ENCODE data around the gene C4BPA.

DNA sequence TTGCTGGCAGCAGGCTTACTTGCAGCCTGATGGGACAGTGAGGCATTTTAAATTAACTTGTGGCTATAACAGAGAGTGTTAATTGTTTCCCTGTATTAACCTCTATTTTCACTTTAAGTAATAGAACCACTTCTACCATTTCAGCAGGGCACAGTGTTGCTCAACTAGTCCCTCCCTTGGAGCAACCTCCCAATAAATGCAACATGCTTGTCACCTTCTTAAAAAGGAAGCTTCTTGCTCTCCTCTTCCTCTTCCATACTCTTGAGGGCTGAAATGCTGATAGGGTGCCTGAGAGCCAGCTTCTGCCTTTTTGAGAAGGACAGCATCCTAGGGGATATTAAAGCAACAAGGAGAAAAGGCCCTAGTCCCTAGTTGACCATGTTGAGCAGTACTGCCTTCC lies 52.1 kb downstream of the C4BPA start:
- TF ChIP-seq ZFP30 (CRISPR knock-in tag; IDR thresholded peaks at IDR 0.05) = no peak
- no peak for TF ChIP-seq TCF4 (CRISPR knock-in tag; IDR thresholded peaks at IDR 0.05; ENCODE audit: borderline replicate concordance)
- TF ChIP-seq CSDC2 (CRISPR knock-in tag; IDR thresholded peaks at IDR 0.05) = no peak
- TF ChIP-seq TOX (CRISPR knock-in tag; IDR thresholded peaks at IDR 0.05; ENCODE audit: borderline replicate concordance) = no peak
- TF ChIP-seq RARB (CRISPR knock-in tag; IDR thresholded peaks at IDR 0.05) = no peak
- no peak for TF ChIP-seq PPARA (CRISPR knock-in tag; IDR thresholded peaks at IDR 0.05; ENCODE audit: borderline replicate concordance)
- TF ChIP-seq, protein P1, sequence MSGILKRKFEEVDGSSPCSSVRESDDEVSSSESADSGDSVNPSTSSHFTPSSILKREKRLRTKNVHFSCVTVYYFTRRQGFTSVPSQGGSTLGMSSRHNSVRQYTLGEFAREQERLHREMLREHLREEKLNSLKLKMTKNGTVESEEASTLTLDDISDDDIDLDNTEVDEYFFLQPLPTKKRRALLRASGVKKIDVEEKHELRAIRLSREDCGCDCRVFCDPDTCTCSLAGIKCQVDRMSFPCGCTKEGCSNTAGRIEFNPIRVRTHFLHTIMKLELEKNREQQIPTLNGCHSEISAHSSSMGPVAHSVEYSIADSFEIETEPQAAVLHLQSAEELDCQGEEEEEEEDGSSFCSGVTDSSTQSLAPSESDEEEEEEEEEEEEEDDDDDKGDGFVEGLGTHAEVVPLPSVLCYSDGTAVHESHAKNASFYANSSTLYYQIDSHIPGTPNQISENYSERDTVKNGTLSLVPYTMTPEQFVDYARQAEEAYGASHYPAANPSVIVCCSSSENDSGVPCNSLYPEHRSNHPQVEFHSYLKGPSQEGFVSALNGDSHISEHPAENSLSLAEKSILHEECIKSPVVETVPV (CRISPR knock-in tag; IDR thresholded peaks at IDR 0.05) = no peak
- TF ChIP-seq, protein P2, sequence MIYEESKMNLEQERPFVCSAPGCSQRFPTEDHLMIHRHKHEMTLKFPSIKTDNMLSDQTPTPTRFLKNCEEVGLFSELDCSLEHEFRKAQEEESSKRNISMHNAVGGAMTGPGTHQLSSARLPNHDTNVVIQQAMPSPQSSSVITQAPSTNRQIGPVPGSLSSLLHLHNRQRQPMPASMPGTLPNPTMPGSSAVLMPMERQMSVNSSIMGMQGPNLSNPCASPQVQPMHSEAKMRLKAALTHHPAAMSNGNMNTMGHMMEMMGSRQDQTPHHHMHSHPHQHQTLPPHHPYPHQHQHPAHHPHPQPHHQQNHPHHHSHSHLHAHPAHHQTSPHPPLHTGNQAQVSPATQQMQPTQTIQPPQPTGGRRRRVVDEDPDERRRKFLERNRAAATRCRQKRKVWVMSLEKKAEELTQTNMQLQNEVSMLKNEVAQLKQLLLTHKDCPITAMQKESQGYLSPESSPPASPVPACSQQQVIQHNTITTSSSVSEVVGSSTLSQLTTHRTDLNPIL (CRISPR knock-in tag; IDR thresholded peaks at IDR 0.05; ENCODE audit: low read depth) = no peak
- TF ChIP-seq, protein P3, sequence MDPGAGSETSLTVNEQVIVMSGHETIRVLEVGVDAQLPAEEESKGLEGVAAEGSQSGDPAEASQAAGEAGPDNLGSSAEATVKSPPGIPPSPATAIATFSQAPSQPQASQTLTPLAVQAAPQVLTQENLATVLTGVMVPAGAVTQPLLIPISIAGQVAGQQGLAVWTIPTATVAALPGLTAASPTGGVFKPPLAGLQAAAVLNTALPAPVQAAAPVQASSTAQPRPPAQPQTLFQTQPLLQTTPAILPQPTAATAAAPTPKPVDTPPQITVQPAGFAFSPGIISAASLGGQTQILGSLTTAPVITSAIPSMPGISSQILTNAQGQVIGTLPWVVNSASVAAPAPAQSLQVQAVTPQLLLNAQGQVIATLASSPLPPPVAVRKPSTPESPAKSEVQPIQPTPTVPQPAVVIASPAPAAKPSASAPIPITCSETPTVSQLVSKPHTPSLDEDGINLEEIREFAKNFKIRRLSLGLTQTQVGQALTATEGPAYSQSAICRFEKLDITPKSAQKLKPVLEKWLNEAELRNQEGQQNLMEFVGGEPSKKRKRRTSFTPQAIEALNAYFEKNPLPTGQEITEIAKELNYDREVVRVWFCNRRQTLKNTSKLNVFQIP (CRISPR knock-in tag; IDR thresholded peaks at IDR 0.05; ENCODE audit: borderline replicate concordance, low read depth) = no peak
- no peak for TF ChIP-seq OSR1 (CRISPR knock-in tag; IDR thresholded peaks at IDR 0.05)
